Islet precursor cell (in vitro differentiated cells): ENCODE measurements around the gene TPP2.

Source experiments
- DNase-seq: peaks from one replicate; pipeline ENCODE4 v3.0.0-alpha.2; 2018

The TPP2 gene

GRCh38 chr13:102696465-102696864 is 99.7 kb downstream of the TPP2 start:
- no peak for DNase-seq

DNA sequence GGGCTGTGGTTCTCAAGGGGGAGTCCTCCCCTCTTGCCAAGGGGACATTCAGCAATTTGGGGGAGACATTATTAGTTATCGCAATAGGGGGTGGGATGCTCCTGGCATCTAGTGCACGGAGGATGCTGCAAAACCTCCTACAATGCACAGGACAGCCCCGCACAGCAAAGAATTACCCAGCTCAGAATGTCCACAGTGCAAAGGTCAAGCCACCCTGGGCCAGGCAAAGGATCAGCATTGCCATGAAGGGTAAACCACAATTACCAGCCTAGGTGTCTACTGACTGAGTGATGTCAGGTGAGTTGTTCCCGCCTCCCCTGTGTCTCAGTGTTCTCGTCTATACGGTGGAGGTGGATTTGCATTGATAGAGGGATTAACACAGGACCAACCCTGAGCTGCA is 100.5 kb downstream of the TPP2 start:
- no peak for DNase-seq

DNA sequence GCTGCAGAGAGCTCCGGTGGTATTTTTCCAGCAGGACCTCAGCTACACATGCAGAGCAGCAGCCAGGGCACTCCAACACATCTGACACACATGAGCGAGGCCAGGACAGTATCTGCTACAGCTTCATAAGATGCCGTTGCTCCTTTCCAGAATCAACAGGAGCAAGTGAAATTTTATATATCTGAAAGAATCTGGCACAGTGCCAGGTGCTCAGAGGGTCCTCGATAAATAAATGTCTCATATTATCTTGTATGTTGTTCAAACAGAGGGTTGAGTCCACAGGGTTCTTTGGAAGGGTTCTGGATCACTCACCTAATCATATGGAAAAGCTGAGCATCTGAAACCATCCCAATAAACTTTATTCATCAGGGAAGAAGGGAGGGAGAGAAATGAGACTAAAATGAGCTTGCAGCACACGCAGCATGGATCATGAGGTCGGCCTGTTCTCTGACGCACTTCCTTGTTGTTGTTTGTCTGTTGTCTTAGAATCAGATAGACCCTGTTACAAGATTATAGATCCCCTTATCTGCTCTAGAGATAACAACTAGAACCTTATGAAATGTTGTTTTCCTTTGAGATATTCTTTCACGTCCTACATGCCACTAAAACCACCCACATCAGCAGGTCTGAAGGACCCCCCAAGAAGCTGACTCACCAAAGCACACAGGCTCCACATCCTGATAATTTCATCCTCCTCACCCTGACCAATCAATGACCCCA is 101.3 kb downstream of the TPP2 start:
- DNase-seq, result no peak

GRCh38 chr13:102698649-102698980 is 101.8 kb downstream of the TPP2 start:
- DNase-seq, result no peak

GRCh38 chr13:102699504-102699903 is 102.7 kb downstream of the TPP2 start:
- DNase-seq, result no peak

GRCh38 chr13:102700088-102701031 is 103.6 kb downstream of the TPP2 start:
- no peak for DNase-seq

- DNase-seq, result no peak
These were observed 104.5 kb downstream of the TPP2 start for GRCh38 chr13:102701331-102701730.

DNA sequence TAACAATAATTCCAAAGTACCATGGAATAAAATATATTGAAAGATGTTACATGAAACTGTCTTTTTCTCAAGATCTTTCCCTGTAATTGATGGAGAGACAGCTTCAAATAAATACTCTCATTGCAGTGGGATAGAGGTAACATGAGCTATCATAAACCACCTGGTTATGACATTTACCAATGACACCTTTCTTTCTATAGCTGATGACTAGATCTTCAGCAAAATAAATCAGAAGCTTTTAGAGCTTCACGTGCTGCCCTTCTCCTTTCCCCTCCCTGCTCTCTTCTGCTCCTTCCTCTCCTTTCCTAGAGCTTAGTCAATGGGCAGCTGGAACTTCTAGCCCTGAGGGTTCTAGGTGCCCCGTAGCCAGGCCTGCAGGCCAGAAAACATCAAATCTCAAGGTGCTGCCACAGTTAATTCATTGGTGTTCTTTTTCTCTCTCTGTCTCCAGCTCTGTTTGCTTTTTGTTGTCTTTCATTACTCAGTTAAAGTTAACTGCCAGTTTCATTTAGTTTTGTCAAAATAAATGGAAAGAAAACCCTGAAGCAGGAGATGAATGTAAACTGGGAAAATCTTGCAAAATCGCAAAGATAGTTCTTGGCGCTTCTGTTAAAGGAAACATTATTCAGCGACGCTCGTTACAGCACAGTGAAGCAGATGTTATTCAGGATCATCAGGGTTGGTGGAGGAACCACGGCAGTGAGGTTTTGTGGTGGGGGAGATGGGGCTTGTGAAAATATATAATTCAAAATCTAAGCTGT is 106.4 kb downstream of the TPP2 start:
- no peak for DNase-seq

- no peak for DNase-seq
These were observed 106.9 kb downstream of the TPP2 start for GRCh38 chr13:102703726-102704035.

- DNase-seq, result no peak
These were observed 107.7 kb downstream of the TPP2 start for GRCh38 chr13:102704238-102705058.

GRCh38 chr13:102707467-102707866 is 110.7 kb downstream of the TPP2 start:
- DNase-seq, result no peak

- DNase-seq, result no peak
These were observed 111.4 kb downstream of the TPP2 start for GRCh38 chr13:102708211-102708610.

GRCh38 chr13:102708991-102709390 is 112.2 kb downstream of the TPP2 start:
- no peak for DNase-seq

DNA sequence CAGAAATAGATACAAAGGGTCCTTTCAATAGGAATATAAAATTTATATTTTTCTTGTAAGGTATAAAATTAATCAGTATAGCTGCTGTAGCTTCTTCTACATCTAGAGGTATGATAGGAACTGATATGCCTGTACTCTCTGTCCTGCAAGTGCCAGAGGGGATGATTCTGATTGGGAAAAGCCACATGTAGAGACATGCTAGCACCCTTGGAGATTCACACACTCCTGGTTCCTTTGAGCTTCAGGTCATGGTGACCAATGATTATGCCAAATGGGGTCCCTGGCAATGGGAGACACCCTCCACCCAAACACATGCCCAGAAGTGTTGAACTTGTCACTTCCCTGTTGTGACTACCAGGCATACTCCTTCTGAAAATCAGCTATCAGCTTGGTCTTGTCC is 112.8 kb downstream of the TPP2 start:
- DNase-seq, result no peak

GRCh38 chr13:102710261-102710679 is 113.5 kb downstream of the TPP2 start:
- DNase-seq, result no peak

GRCh38 chr13:102715447-102715846 is 118.7 kb downstream of the TPP2 start:
- DNase-seq, result no peak

DNA sequence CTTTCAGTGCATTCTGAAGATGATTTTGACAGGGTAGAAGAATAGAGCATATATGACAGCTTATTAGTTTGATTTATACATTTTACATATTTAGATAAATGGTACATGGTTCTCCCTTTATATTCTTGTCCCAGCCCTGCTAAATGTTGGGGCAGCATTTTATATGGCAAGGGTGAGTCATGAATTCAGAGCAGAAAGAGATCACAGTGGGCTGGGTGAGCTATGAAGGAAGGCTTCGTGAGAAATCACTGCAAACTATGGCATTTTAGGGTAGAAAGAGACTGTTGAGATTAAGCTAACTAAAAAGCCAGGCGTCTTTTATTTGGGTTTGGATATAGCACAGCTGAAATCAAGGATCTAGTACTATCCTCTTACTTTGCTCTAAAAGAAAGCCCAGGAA is 122.0 kb downstream of the TPP2 start:
- DNase-seq, result no peak

DNA sequence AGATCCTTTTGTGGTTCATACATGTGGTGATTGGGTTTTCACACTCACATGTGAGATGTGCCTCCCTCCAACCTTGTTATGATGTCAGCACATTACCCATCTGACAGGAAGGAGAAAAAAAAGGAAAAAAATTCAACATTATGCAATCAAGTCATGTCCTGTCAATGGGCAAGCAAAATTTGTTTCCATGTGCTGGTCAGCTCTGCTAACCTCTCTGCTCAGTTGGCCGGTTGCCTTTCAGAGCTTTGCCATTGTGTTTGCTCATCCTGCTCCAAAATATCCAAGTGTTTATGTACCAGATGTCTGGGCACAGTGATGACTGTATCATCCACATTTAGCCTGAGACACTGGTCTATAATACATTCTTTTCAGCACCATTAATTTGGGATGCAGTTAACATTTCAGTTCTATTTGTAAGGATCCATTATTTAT is 125.0 kb downstream of the TPP2 start:
- no peak for DNase-seq

GRCh38 chr13:102724923-102725322 is 128.1 kb downstream of the TPP2 start:
- DNase-seq, result no peak

GRCh38 chr13:102726430-102726829 is 129.6 kb downstream of the TPP2 start:
- no peak for DNase-seq
